ENCODE data around the gene EPB41L5. TPM values are rescaled to one million over a fixed set of nuclear protein-coding genes. Genes with fewer than 3 reads are reported as not detected.

EPB41L5 gene
- total RNA-seq, 1 donor from 2014 or later = 1.2 TPM

DNA sequence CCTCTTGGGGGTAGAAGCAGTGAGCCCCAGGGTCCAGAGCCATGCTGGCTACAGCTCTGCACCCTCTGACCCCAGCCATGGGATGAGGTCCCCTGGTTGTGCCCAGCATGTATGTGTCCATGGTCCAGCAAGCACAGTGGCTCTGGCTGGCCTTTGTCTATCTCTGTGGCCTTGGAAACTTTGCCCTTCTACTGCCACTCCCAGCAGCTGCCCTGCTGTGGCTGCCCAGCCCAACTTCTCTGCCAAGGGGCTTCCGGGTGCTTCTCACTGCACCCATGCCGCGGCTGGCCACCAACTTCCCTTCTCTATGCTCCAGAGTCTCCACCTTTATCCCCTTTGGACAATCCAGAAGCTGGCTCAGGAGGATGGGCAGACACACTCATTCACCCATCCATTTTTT is 191.5 kb downstream of the EPB41L5 start:
- intact Hi-C loops (cut with micrococcal nuclease) = no loop called here
- Mint-ChIP-seq H3K36me3 (ENCODE audit: low read depth) (no peaks in the 10 kb centered on the region), H3K4me1 (ENCODE audit: low read depth) (peaks cover 8% of the 10 kb centered on the region), H3K9me3 (peaks cover under 1% of the 10 kb centered on the region), H3K27ac (no peak overlapping the region), H3K27me3 (ENCODE audit: insufficient read depth) (peaks cover 4% of the 10 kb centered on the region), H3K4me3 (no peak overlapping the region)
- DNase-seq (ENCODE audit: low spot score) = no peak

GRCh38 chr2:120204945-120205670 is 192.2 kb downstream of the EPB41L5 start:
- H3K4me1 Mint-ChIP-seq (ENCODE audit: low read depth) = peaks cover 8% of the 10 kb centered on the region
- no peaks in the 10 kb centered on the region for H3K36me3 Mint-ChIP-seq (ENCODE audit: low read depth)
- H3K4me3 Mint-ChIP-seq = no peak overlapping the region
- no peak for DNase-seq (ENCODE audit: low spot score)
- H3K27me3 Mint-ChIP-seq (ENCODE audit: insufficient read depth) = peaks cover 2% of the 10 kb centered on the region
- H3K9me3 Mint-ChIP-seq = no peaks in the 10 kb centered on the region
- H3K27ac Mint-ChIP-seq = no peak overlapping the region
- intact Hi-C loops (cut with micrococcal nuclease) = no loop called here

DNA sequence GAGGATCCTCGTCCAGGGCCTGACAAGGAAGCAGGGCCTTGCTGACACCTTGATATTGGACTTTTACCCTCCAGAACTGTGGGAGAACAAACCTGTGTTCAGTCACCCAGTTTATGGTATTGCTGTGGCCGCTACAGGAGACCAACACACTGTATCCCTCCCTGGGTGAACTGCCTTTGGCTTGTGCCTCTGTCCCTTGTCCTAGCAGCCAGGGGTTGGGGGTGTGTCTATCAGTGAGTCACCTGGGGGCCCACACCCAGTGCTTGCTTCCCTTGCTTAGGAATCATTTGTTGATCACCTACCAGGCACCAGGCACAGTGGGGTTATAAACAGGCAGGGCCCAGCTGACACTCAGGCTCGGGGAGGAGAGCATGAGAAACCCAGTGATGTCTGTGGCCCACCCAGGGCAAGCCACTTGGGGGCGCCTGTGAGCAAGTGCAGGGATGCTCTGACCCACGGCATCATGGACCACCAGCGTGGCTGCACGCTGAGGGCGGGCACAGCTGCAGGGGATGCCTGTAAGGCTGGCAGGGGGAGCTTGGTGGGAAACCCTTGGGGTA is 193.2 kb downstream of the EPB41L5 start:
- Mint-ChIP-seq H3K27ac (no peak overlapping the region), H3K4me3 (no peak overlapping the region), H3K27me3 (ENCODE audit: insufficient read depth) (peaks cover 2% of the 10 kb centered on the region), H3K4me1 (ENCODE audit: low read depth) (peaks cover 8% of the 10 kb centered on the region), H3K36me3 (ENCODE audit: low read depth) (peaks cover 3% of the 10 kb centered on the region), H3K9me3 (no peaks in the 10 kb centered on the region)
- DNase-seq (ENCODE audit: low spot score) = no peak
- intact Hi-C loops (cut with micrococcal nuclease) = loop anchor here (1.0 kb wide), 1 partner anchor 107 kb away; no protein-coding TSS in a partner anchor

DNA sequence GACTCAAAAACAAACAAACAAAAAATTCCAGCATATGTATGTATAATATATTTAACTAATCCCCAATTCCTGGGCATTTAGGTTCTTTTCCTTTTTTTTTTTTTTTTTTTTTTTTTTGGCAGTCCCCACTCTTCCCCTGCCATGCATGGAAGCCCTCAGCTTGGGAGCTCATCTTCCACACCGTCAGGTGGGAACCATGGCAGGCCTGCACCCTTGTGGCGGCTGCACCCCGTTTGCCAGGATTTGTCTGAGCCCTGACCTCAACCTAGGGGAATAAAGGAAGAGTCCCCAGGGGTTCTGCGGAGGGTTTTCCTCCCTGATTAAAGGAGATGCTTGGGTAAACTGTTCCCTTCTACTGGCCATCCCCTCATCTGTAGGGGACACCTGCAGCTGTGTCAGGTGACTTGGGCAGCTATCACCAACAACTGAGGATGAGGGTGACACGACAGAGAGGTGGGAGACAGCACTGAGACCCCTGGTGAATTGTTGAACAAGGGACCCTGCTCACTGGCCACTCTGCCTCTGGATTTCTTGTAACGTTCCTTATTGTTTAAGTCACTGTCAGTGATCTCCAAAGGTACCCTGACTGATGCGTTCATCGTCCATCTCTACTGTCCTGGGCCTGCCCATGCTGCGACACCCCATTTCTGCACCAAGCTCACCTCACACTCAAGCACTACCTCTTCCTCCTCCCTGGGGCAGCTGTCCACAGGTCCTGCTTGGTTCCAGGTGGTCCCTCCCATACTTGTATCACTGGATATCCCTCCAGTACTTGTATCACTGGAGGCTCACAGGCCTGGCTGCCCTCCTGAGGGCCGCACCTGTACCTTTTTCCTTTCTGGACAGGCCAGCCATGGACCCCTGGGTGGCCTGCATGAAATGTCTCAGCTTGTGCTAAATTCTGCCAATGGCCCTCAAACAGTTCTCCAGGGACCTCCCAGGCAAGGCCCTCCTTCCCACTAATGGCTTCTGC is 195.8 kb downstream of the EPB41L5 start:
- Mint-ChIP-seq H3K9me3 (no peaks in the 10 kb centered on the region), H3K4me3 (no peak overlapping the region), H3K27ac (peak overlapping the region; percentile 56), H3K27me3 (ENCODE audit: insufficient read depth) (no peaks in the 10 kb centered on the region), H3K4me1 (ENCODE audit: low read depth) (peaks cover 8% of the 10 kb centered on the region), H3K36me3 (ENCODE audit: low read depth) (peaks cover 5% of the 10 kb centered on the region)
- intact Hi-C loops (cut with micrococcal nuclease) = no loop called here
- DNase-seq (ENCODE audit: low spot score) = no peak

DNA sequence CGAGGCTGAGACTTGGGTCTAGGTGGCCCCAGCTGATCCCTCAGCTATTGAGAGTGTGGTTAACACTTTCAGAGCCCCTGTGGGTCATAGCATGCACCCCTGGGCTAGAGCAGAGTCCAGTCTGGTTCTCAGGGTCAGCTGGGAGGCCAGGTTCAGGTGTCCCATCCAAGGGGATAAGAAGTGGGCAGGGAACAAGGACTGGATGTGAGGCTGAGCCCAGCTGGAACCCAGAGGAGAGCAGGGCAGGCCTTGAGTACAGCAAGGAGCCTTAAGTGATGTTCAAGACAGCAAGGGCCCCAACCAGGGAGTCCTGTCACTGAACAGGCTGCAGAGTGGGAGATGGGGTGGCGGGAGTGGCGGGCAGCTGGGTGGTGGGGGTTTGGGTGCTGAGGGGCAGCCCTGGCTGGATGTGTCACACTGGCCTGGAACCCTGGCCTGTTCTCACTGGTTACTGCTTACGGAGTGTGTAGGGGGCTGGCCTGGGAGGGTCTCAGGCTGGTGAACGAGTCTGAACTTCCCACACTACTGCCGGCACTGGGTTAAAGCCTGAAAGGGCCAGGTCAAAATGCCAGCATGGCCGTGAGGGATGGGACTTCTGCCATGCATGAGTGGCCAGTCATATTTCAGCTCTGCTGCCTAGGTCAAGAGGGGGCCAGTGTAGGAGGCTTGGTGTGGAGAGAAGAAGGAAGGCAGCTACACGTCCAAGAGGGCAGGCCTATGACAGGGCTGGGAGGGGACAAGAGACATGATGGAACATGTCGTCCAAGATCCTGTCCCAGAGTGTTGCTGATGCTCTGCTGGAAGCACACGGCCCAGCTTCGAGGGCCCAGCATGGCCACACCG is 196.8 kb downstream of the EPB41L5 start:
- Mint-ChIP-seq H3K4me3 (no peak overlapping the region), H3K27me3 (ENCODE audit: insufficient read depth) (no peaks in the 10 kb centered on the region), H3K4me1 (ENCODE audit: low read depth) (peaks cover 8% of the 10 kb centered on the region), H3K9me3 (no peaks in the 10 kb centered on the region), H3K36me3 (ENCODE audit: low read depth) (peaks cover 5% of the 10 kb centered on the region), H3K27ac (peak overlapping the region; percentile 70)
- intact Hi-C loops (cut with micrococcal nuclease) = no loop called here
- DNase-seq (ENCODE audit: low spot score) = no peak

GRCh38 chr2:120210270-120210693 is 197.4 kb downstream of the EPB41L5 start:
- intact Hi-C loops (cut with micrococcal nuclease) = no loop called here
- H3K4me3 Mint-ChIP-seq = peak overlapping the region; percentile 24
- DNase-seq (ENCODE audit: low spot score) = no peak

GRCh38 chr2:120218181-120218580 is 205.3 kb downstream of the EPB41L5 start:
- no peak overlapping the region for H3K4me3 Mint-ChIP-seq
- DNase-seq (ENCODE audit: low spot score) = no peak
- peaks cover 56% of the 10 kb centered on the region for H3K36me3 Mint-ChIP-seq (ENCODE audit: low read depth)
- intact Hi-C loops (cut with micrococcal nuclease) = no loop called here
- H3K27ac Mint-ChIP-seq = no peak overlapping the region
- H3K9me3 Mint-ChIP-seq = peaks cover 4% of the 10 kb centered on the region
- peaks cover 2% of the 10 kb centered on the region for H3K27me3 Mint-ChIP-seq (ENCODE audit: insufficient read depth)
- H3K4me1 Mint-ChIP-seq (ENCODE audit: low read depth) = peaks cover 42% of the 10 kb centered on the region

More at GRCh38 chr2:120210270-120210693, 197.4 kb downstream of the EPB41L5 start:
- Mint-ChIP-seq H3K9me3 (no peaks in the 10 kb centered on the region), H3K36me3 (ENCODE audit: low read depth) (peaks cover 5% of the 10 kb centered on the region), H3K27ac (peak overlapping the region; percentile 70), H3K4me1 (ENCODE audit: low read depth) (peaks cover 8% of the 10 kb centered on the region), H3K27me3 (ENCODE audit: insufficient read depth) (no peaks in the 10 kb centered on the region)

GRCh38 chr2:120219291-120219690 is 206.4 kb downstream of the EPB41L5 start:
- peaks cover 2% of the 10 kb centered on the region for H3K27me3 Mint-ChIP-seq (ENCODE audit: insufficient read depth)
- intact Hi-C loops (cut with micrococcal nuclease) = no loop called here
- peaks cover 56% of the 10 kb centered on the region for H3K36me3 Mint-ChIP-seq (ENCODE audit: low read depth)
- no peak overlapping the region for H3K4me3 Mint-ChIP-seq
- peaks cover 49% of the 10 kb centered on the region for H3K4me1 Mint-ChIP-seq (ENCODE audit: low read depth)
- H3K27ac Mint-ChIP-seq = no peak overlapping the region
- DNase-seq (ENCODE audit: low spot score) = no peak
- peaks cover 4% of the 10 kb centered on the region for H3K9me3 Mint-ChIP-seq

GRCh38 chr2:120219766-120220165 is 206.9 kb downstream of the EPB41L5 start:
- intact Hi-C loops (cut with micrococcal nuclease) = no loop called here
- H3K9me3 Mint-ChIP-seq = peaks cover 4% of the 10 kb centered on the region
- peaks cover 2% of the 10 kb centered on the region for H3K27me3 Mint-ChIP-seq (ENCODE audit: insufficient read depth)
- H3K4me1 Mint-ChIP-seq (ENCODE audit: low read depth) = peaks cover 54% of the 10 kb centered on the region
- DNase-seq (ENCODE audit: low spot score) = no peak
- H3K27ac Mint-ChIP-seq = no peak overlapping the region
- peaks cover 56% of the 10 kb centered on the region for H3K36me3 Mint-ChIP-seq (ENCODE audit: low read depth)
- no peak overlapping the region for H3K4me3 Mint-ChIP-seq

GRCh38 chr2:120220756-120221155 is 207.9 kb downstream of the EPB41L5 start:
- peaks cover 56% of the 10 kb centered on the region for H3K36me3 Mint-ChIP-seq (ENCODE audit: low read depth)
- H3K9me3 Mint-ChIP-seq = peaks cover 4% of the 10 kb centered on the region
- H3K4me3 Mint-ChIP-seq = peak overlapping the region; percentile 83
- intact Hi-C loops (cut with micrococcal nuclease) = loop anchor here (1.0 kb wide), 1 partner anchor 43 kb away; no protein-coding TSS in a partner anchor
- H3K27me3 Mint-ChIP-seq (ENCODE audit: insufficient read depth) = peaks cover 2% of the 10 kb centered on the region
- DNase-seq (ENCODE audit: low spot score) = no peak
- peaks cover 57% of the 10 kb centered on the region for H3K4me1 Mint-ChIP-seq (ENCODE audit: low read depth)
- H3K27ac Mint-ChIP-seq = peak overlapping the region; percentile 58

GRCh38 chr2:120221616-120222015 is 208.7 kb downstream of the EPB41L5 start:
- H3K4me3 Mint-ChIP-seq = peak overlapping the region; percentile 83
- peaks cover 2% of the 10 kb centered on the region for H3K9me3 Mint-ChIP-seq
- peaks cover 2% of the 10 kb centered on the region for H3K27me3 Mint-ChIP-seq (ENCODE audit: insufficient read depth)
- H3K4me1 Mint-ChIP-seq (ENCODE audit: low read depth) = peaks cover 62% of the 10 kb centered on the region
- no peak for DNase-seq (ENCODE audit: low spot score)
- peak overlapping the region; percentile 92 for H3K27ac Mint-ChIP-seq
- intact Hi-C loops (cut with micrococcal nuclease) = loop anchor here (1.0 to 2.0 kb wide), 2 partner anchors 44 to 461 kb away; no protein-coding TSS in a partner anchor
- peaks cover 50% of the 10 kb centered on the region for H3K36me3 Mint-ChIP-seq (ENCODE audit: low read depth)

Data from activated T-helper 1 cell treated with anti-CD3 and anti-CD28 coated beads, Interleukin-12 subunit alpha, Interleukin-12 subunit beta, Interleukin-2, Interleukin-4 antibody, amounts not matched to agents 30 ng/mL and 10 ng/mL and 1 ng/mL, durations not matched to agents 14 hours and 24 hours and 36 hours (primary cell).